GM21515 (cell line): ENCODE measurements around the gene SHANK2.

Experiments
- ATAC-seq: cut with Tn5 transposase; IDR thresholded peaks from one replicate; pipeline ENCODE4 v1.9.1; 2021; ENCODE audit not compliant: unreplicated experiment

The SHANK2 gene

DNA sequence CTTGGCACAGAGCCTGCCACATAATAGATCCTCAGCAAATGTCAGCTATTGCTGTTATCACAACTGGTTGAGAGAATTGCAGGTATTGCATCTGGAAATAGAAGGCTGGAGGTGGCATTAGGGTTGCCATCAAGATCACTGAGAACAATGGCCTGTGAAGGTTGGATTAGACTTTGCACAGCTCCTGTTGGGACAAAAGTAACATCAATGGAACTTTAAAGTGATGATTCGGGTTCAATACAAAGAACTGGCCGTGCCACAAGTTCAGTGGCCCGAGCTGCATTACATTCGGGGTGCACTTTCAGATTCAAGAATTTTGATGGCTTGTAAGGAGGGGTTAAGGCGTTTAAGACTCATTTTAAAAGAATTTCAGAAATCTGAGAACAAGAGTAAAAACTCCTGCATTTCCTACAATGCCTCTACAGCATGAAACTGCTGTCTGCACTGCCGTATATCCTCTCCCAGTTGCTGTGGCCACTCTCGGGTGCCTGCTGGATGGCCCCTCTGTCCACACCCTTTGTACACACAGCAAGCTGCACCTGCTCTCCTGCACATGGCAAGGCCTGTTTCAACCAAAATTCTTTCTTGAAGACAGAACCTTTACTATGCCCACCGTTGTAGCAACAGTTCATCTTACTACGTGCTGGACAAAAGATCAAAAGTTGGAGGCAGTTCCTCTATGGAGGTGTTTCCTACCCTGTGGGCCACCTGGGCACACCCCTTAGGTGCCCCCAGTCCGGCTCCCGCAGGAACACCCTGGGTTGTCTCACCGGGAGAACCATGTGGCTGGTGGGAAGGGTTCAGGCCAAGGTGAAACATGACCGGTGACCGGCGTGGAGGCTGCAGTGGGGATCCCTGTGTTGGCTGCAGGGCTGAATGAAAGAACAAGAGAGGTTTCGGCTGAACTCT is 17.5 kb upstream of the SHANK2 start:
- ATAC-seq: no peak

DNA sequence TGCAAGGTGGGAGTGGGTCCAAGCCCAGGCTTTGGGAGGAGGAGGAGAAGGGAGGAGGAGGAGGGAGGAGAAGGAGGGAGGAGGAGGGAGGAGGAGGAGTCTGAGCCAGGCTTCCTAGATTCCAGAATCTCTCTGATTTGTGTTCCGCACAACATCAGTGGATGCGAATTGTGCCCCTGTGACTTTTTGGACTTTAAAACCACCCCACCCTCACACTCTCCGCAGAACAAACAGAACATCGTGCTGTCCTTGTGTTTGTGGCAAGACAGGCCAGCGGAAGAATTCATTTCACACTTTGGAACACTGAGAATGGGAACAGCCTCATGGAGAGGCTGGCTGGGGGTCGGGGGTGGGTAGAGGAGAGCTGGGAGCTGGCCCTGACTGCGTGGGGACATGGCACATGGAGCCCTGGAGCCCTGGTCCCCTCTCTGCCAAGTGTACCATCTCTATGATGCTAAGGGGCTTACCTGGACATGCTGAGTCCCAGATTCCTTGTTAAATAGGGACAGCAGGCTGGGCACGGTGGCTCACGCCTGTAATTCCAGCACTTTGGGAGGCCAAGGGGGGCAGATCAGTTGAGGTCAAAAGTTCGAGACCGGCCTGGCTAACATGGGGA is 16.4 kb upstream of the SHANK2 start:
- no peak for ATAC-seq

- no peak for ATAC-seq
Measured at GRCh38 chr11:71267807-71268421, 15.5 kb upstream of the SHANK2 start.

DNA sequence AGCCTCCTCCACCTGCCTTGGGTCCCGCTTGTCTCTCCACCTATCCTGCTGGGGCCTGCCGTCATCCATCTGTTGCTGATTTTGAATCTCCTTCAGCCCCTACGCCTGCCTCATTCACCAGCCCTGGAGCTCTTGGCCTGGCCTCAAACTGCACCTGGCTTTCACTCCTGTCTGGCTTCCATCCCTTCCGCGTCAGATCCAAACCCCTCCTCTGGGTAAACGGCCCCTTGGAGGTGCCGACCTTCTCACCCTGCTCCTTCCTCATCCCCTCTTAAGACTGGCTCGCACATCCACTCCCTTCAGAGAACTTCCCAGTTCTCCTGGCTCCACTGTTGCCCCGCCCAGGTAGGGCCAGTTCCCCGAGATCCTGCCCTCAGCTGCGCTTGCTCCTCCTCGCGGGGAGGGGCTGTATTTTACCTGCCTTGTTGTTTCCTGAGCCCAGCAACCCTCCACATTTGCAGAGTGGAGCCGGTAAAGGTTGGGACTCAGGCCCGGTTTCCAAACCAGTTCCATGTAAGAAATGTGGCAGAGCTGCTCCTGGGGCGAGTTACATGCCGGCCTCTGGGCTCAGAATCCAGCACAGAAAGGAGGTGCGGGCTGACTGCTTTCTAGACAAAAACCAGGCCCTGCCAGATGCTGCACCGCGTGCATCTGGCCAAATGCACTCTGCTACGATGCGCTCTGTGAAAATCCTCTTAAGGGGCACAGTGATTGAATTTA is 13.9 kb upstream of the SHANK2 start:
- no peak for ATAC-seq

- ATAC-seq: no peak
Measured at GRCh38 chr11:71265559-71266092, 13.2 kb upstream of the SHANK2 start.

DNA sequence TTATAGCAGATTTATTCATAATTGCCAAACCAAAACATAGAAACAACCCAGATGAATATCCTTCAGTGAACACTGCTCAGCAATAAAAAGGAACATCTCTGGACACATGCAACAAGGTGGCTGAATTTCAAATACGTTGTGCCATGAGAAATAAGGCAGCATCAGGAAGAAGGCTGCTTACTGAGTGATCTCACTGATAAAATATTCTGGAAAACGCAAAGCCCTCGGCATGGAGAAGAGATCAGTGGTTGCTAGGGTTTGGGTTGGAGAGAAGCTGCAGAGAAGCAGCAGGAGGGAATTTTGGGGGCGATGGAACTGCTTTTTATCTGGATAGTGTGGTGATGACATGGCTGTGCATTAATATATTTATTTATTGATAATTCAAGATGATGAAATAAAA is 11.0 kb upstream of the SHANK2 start:
- no peak for ATAC-seq

- no peak for ATAC-seq
Measured at GRCh38 chr11:71255800-71256479, 3.6 kb upstream of the SHANK2 start.

DNA sequence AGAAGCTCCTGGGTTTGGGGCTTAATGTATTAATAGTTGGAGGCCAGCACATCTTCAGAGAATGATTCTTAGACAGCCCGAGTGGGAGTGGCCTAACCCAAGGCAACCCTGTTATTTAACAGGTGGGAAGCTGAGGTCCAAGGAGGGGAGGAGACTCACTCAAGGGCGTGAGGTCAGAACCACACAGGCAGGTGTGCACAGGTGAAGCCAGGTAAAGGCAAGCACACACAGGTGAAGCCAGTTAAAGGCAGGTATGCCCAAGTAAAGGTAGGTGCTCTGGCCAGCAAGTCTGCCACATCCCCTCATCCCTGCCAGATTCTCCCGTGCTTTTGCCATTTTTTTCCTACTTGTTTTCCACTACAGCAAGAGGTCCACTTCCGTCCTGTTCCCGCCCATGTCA is 2.9 kb upstream of the SHANK2 start:
- ATAC-seq: no peak

DNA sequence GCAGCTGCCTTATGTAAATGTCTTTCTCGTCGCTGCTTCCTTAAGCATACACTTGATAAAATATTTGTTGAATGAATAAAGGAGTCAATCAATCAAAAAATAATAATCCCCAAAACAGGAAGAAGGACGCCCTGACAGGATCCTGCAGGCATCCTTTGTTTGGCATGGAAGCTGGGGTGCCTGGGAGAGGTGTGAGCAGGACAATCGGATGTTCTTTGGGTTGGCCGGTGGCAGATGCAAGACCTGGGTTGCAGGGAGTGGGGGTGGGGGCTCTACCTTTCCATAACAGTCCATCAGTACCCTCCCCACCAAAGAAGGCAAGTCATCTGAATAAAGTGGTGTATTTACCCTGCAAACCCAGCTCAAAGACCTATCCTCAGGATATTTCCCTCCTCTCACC is 1.4 kb upstream of the SHANK2 start:
- no peak for ATAC-seq

DNA sequence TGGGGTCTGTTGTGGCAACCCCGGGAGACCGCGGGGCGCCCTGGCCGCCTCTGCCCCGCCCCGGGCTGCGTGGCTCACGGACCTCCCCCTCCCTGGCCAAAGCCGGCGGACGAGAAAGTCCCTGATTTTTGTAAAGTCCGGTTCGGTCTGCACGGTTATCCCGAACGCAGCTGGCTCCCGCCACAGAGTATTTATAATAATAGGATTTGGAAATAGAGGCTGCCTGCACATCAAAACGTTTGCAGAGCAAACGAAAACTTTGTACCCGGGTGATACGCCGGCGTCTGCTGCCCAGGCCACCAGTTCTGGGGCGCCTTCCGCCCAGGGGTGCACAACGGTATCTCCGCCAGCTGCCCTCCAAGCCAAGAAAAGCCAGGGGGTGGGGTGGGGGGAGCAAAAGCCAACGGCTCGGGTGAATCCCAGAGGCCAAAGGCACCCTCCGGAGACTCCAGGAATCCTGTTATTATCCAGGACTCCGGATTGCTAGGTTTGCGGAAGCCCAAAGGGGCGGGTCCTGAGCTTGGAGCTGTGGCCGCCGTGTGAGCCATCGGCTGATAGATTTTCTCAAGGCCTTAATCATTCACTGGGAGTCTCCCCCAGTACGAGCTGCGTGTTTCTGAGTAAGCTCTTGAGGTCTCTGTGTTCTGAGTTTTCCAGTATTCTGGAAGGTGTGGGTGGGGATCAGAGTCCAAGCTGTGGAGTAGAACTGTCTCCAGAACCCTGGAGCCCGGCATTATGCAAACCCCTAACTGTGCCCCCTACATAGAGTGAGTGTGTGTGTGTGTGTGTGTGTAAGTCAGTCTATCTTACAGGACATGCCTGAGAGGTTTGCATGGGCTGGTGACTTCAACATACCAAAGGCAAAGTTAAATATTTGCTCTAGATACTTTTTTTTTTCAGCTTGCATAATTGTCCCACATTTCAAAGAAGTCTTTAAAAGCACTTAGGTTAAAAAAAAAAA is 673 bp upstream of the SHANK2 start:
- no peak for ATAC-seq

DNA sequence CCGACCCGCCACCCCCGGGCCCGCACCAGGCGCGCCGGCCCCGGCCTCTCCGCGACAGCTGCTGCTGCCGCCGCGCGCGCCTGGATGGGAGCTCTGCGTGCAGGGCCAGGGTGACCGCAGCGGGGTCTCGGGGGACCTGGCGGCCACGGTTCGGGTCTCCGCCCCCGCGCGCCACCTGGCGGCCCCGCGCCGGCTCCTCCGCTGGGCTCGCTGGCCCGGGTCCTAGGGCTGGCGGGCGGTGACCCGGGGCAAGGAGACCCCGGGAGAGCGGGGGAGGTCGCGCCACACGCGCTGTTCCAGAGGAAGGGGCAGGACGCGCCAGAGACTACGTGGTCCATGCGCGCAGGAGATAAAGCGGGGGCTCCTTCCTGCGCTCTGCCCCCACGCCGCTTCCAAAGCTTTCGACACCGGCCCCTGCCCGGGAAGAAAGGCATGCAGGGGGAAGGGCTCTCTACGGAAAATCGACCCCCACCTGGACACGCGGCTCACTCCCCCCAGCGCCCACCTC is 562 bp downstream of the SHANK2 start:
- no peak for ATAC-seq

- no peak for ATAC-seq
Measured at GRCh38 chr11:71251151-71251721, 1.1 kb downstream of the SHANK2 start.

- no peak for ATAC-seq
Measured at GRCh38 chr11:71250523-71251150, 1.7 kb downstream of the SHANK2 start.

GRCh38 chr11:71249301-71249700 is 3.1 kb downstream of the SHANK2 start:
- no peak for ATAC-seq

DNA sequence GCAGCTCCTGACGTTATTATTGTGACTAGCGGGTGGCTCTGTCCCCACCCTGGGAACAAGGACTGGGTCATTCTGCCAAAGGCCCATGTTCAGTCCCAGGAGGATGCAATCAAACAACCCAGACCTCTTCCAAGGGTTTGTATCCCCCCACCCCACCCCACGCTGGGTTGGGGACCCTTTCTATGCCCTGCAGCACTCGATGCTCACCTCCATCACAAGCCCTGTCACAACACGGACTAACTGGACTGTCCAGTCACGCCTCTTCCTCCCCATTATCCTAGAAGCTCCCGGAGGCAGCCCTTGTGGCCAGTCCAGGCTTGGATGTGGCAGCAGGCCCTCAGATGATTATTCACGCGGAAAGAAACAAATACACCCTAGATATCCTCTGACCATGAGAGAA is 3.7 kb downstream of the SHANK2 start:
- ATAC-seq: no peak

DNA sequence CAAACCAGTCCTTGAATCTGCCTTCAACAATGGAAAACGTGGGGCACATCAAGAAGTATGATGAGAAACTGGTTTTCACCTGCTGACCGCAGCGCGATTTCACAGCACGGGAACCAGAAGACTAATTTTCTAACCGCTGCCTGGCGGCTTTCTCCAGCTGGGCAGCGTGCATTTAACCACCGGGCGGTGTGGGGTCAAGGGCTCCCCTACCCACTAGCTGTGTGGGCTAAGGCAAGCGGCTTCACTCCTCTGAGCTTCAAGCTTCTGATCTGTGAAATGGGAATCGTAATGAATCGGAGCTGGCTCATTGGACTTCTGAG is 4.2 kb downstream of the SHANK2 start:
- no peak for ATAC-seq

DNA sequence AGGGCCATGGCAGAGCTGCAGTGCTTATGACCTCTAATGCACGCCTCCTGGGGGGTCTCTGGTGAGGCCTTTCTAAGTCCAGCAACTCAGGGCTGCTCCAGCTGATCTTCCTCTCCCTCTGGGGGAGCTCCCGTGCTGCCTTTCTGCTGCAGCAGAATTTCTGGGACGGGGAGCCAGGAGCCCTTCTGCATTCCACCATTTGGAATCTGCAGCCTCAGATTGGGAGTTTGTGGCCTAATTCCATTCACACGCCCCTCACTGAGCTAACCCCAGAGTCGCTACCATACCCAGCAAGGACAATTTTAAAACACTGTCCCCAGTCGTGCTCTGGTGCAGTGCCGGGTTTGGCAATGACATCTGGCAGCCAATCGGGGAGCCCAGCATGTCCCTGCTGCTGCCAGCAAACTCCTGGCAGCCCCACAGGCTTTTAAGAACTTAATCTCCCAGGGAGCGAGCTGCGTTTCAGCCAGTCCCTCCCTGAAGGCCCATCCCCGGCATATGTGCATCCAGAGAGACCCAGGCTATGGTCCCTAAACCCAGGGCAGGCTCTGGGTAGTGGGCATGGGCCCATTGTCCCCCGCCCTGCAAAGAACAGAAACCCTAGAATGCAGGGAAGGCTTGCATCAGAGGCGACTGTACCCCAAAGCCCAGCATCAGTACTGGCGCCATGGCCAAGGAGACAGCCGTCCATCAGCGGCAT is 4.7 kb downstream of the SHANK2 start:
- no peak for ATAC-seq

GRCh38 chr11:71246559-71246958 is 5.8 kb downstream of the SHANK2 start:
- ATAC-seq: no peak
